PC-3 (cell line): ENCODE measurements around the gene SLAMF6.

Experiments
- EZH2 ChIP-seq: fragments of 300-600 bp; sonication (generic); IDR thresholded peaks from one replicate; pipeline ENCODE4 v1.6.1; 2017; ENCODE audit warnings: antibody characterized with exemption, mild to moderate bottlenecking, low read length; ENCODE audit not compliant: unreplicated experiment
- TF ChIP-seq, protein P1 (sequence below): fragments of 300-600 bp; sonication (generic); conservative IDR thresholded peaks from 2 replicates; pipeline ENCODE4 v1.5.1; 2017; ENCODE audit warnings: antibody characterized with exemption, low read depth, mild to moderate bottlenecking, low read length

- TF ChIP-seq, protein P1, sequence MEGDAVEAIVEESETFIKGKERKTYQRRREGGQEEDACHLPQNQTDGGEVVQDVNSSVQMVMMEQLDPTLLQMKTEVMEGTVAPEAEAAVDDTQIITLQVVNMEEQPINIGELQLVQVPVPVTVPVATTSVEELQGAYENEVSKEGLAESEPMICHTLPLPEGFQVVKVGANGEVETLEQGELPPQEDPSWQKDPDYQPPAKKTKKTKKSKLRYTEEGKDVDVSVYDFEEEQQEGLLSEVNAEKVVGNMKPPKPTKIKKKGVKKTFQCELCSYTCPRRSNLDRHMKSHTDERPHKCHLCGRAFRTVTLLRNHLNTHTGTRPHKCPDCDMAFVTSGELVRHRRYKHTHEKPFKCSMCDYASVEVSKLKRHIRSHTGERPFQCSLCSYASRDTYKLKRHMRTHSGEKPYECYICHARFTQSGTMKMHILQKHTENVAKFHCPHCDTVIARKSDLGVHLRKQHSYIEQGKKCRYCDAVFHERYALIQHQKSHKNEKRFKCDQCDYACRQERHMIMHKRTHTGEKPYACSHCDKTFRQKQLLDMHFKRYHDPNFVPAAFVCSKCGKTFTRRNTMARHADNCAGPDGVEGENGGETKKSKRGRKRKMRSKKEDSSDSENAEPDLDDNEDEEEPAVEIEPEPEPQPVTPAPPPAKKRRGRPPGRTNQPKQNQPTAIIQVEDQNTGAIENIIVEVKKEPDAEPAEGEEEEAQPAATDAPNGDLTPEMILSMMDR: no peak; the same call in 1 of the 2 replicates
- no peak for TF ChIP-seq EZH2
Measured at GRCh38 chr1:160550572-160551034, 27.5 kb upstream of the SLAMF6 start.
